DOHH2 (cell line): Measurements from ENCODE around the gene INPP5F.

Experiments
- EZH2phosphoT487 ChIP-seq: fragments of 200-600 bp; sonication (generic); IDR thresholded peaks from 2 replicates; pipeline ENCODE4 v1.6.1; 2017; ENCODE audit warnings: borderline replicate concordance, mild to moderate bottlenecking, antibody characterized with exemption, low read length, moderate library complexity, mixed read lengths
- TF ChIP-seq, protein P1 (sequence below): fragments of 200-600 bp; sonication (generic); IDR thresholded peaks from one replicate; pipeline ENCODE4 v1.5.1; 2014; ENCODE audit warnings: antibody characterized with exemption, mild to moderate bottlenecking, low read depth, low read length; ENCODE audit not compliant: poor library complexity, severe bottlenecking

DNA sequence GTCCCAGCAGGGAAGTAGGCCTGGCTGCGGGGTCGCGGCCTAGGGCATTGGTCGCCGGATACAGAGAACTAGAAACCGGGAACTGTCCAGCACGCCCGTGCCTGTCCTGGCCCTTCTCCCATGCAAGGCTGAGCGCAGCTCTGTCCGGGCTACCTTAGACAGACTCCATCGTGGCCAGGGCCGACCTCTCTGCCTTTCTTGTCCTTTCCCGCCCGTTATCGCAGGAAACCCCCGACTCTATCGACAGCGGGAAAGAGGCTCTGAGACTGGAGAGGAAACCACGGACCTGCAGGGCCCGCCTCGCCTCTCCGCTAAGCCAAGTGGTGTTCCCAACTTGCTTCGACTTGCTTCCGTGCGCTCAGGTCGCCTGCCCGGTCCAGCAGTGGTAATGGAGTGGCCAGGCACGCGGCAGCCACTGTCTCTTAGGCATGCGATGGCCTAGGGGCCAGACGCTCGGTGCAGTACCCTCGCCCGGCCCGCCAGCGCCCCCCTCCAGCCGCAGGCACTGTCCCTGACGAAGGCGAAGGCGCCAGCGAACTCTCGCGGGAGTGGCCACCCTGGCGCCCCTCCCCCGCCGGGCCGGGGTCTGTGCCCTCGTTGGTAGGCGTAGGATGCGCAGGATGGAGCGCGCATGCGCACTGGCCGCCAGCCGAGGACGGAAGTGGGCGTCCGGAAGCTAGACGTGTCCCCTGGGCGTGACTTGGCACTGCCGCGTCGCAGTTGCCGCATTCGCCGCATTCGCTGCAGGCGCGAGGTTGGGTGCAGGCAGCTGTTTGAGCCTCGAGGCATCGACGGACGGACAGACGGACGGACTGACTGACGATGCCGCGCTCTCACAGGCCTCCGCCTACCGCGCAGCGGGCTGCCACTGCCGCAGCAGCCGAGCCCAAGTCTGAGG, 92.4 kb downstream of the INPP5F start:
- TF ChIP-seq, protein P1, sequence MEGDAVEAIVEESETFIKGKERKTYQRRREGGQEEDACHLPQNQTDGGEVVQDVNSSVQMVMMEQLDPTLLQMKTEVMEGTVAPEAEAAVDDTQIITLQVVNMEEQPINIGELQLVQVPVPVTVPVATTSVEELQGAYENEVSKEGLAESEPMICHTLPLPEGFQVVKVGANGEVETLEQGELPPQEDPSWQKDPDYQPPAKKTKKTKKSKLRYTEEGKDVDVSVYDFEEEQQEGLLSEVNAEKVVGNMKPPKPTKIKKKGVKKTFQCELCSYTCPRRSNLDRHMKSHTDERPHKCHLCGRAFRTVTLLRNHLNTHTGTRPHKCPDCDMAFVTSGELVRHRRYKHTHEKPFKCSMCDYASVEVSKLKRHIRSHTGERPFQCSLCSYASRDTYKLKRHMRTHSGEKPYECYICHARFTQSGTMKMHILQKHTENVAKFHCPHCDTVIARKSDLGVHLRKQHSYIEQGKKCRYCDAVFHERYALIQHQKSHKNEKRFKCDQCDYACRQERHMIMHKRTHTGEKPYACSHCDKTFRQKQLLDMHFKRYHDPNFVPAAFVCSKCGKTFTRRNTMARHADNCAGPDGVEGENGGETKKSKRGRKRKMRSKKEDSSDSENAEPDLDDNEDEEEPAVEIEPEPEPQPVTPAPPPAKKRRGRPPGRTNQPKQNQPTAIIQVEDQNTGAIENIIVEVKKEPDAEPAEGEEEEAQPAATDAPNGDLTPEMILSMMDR = no peak
- TF ChIP-seq EZH2phosphoT487 = no peak
